ENCODE data around the gene FAM107B. TPM values are rescaled to one million over a fixed set of nuclear protein-coding genes. Genes with fewer than 3 reads are reported as not detected.

Gene FAM107B
- total RNA-seq, 1 experiment from 2014 or later: 41.6 TPM

GRCh38 chr10:14557567-14557966 lies 217.1 kb downstream of the FAM107B start:
- H3K9me3 ChIP-seq (ENCODE audit: control insufficient read depth in 1 of 2, insufficient read depth in 1 of 2, low read depth in 1 of 2, low read length in 2 of 2): no peaks in the 10 kb centered on the region
- RAD21 ChIA-PET (ENCODE audit: low non-redundant PET in 1 of 2, low total read pairs in 2 of 2, uncharacterized antibody in 2 of 2, unreplicated experiment in 2 of 2): no interaction called here
- ATAC-seq (no peak), DNase-seq (ENCODE audit: low read depth, low spot score) (no peak)
- H3K9me2 ChIP-seq (ENCODE audit: insufficient read depth): no peaks in the 10 kb centered on the region
- peaks cover 8 to 29% of the 10 kb centered on the region in 2 experiments for H3K4me1 ChIP-seq (ENCODE audit: control insufficient read depth in 1 of 2, insufficient read depth in 2 of 2, low read length in 2 of 2)
- intact Hi-C loops (cut with micrococcal nuclease): no loop called here
- no peaks in the 10 kb centered on the region for H3K27me3 ChIP-seq (ENCODE audit: insufficient read depth, low read length)
- no peak overlapping the region for H3K27ac ChIP-seq (ENCODE audit: low read depth, low read length)
- no peaks in the 10 kb centered on the region for H3K79me2 ChIP-seq (ENCODE audit: insufficient read depth, low read length)
- TF ChIP-seq EZH2 (IDR thresholded peaks at IDR 0.05) (no peak), YY1 (IDR thresholded peaks at IDR 0.05; ENCODE audit: extremely low read depth, insufficient replicate concordance, low read depth, low read length) (no peak), EGR1 (IDR thresholded peaks at IDR 0.05; ENCODE audit: low read depth) (no peak), ZNF274 (IDR thresholded peaks at IDR 0.05; ENCODE audit: low read depth, low read length) (no peak), ZBTB33 (IDR thresholded peaks at IDR 0.05; ENCODE audit: extremely low read depth, insufficient replicate concordance, low read length) (no peak), ZFX (IDR thresholded peaks at IDR 0.05) (no peak), CTCF (IDR thresholded peaks at IDR 0.05 in 2 of 3, conservative IDR thresholded peaks at IDR 0.05 in 1 of 3; ENCODE audit: borderline replicate concordance in 1 of 3, insufficient read depth in 1 of 3, low read depth in 2 of 3, low read length in 2 of 3) (no peak), POLR2AphosphoS5 (IDR thresholded peaks at IDR 0.05; ENCODE audit: low read depth, low read length) (no peak), SP1 (IDR thresholded peaks at IDR 0.05; ENCODE audit: low read depth) (no peak), SIN3A (IDR thresholded peaks at IDR 0.05; ENCODE audit: low read depth) (no peak), CEBPB (IDR thresholded peaks at IDR 0.05; ENCODE audit: low read depth) (no peak), RAD21 (IDR thresholded peaks at IDR 0.05; ENCODE audit: low read depth) (no peak)
- H3K4me3 ChIP-seq (replicated peaks in 1 of 2; ENCODE audit: low read depth in 1 of 2, low read length in 2 of 2): no peak overlapping the region
- CTCF ChIA-PET: no interaction called here
- POLR2A ChIA-PET: no interaction called here
- no TSS peak for BruUV-seq (replicated peaks)
- no peaks in the 10 kb centered on the region for H4K20me1 ChIP-seq (ENCODE audit: insufficient read depth)
- H3K36me3 ChIP-seq (ENCODE audit: control insufficient read depth in 1 of 2, insufficient read depth in 2 of 2, low read length in 2 of 2): no peaks in the 10 kb centered on the region
- no peak overlapping the region for H3K4me2 ChIP-seq (ENCODE audit: low read length)
- H2AFZ ChIP-seq (ENCODE audit: low read depth, low read length, poor library complexity, severe bottlenecking): no peak overlapping the region
- H3K9ac ChIP-seq (ENCODE audit: low read length): no peak overlapping the region
